ENCODE measurements around the gene OR13C9. TPM values are rescaled to one million over a fixed set of nuclear protein-coding genes. Genes with fewer than 3 reads are reported as not detected.

Gene OR13C9, protein sequence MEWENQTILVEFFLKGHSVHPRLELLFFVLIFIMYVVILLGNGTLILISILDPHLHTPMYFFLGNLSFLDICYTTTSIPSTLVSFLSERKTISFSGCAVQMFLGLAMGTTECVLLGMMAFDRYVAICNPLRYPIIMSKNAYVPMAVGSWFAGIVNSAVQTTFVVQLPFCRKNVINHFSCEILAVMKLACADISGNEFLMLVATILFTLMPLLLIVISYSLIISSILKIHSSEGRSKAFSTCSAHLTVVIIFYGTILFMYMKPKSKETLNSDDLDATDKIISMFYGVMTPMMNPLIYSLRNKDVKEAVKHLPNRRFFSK
- not detected in 2 replicates for total RNA-seq (2013; cell fraction: nucleolus; rRNA removed)
- total RNA-seq (2014; rRNA removed) (not detected in 2 replicates), total RNA-seq (2014; rRNA removed; fragmentation: Illumina TruSeq; extraction: Trizol) (not detected in 2 replicates), total RNA-seq (2021) (not detected in 2 replicates), polyA plus RNA-seq (2011; rRNA removed) (not detected in 2 replicates), polyA plus RNA-seq (2014; fragmentation: Illumina TruSeq; extraction: Trizol) (not detected in 2 replicates), polyA plus RNA-seq (2014; fragmentation: Nextera tagmentation; extraction: Ambion mirVana) (not detected), polyA plus RNA-seq (2014; rRNA removed) (not detected in 2 replicates), polyA plus RNA-seq (2016; fragmentation: Nextera tagmentation; extraction: Ambion mirVana) (not detected), polyA minus RNA-seq (2011; rRNA and poly(A)+ RNA removed) (0.67 and 1.1 TPM in 2 replicates), Bru-seq, nascent RNA (not detected), BruChase-seq, experiment 1, labeled RNA remaining after a 6-hour chase (percentile 17 among the genes with signal in this experiment), BruChase-seq, experiment 2, labeled RNA remaining after a 2-hour chase (not detected)
- polyA plus RNA-seq (2011; ENCODE audit: low read depth): not detected
- polyA plus RNA-seq (2011; cell fraction: cytosol; rRNA removed): not detected in 2 replicates
- polyA plus RNA-seq (2011; cell fraction: nucleus; rRNA removed): not detected in 2 replicates
- not detected in 2 replicates for polyA plus RNA-seq (2012)
- polyA minus RNA-seq (2011; cell fraction: cytosol; rRNA and poly(A)+ RNA removed): not detected in 2 replicates
- polyA minus RNA-seq (2011; cell fraction: nucleus; rRNA and poly(A)+ RNA removed): 0.73 and 2.3 TPM in 2 replicates
- long read RNA-seq, experiment 1: 0 reads
- long read RNA-seq, experiment 2: 0 reads

DNA sequence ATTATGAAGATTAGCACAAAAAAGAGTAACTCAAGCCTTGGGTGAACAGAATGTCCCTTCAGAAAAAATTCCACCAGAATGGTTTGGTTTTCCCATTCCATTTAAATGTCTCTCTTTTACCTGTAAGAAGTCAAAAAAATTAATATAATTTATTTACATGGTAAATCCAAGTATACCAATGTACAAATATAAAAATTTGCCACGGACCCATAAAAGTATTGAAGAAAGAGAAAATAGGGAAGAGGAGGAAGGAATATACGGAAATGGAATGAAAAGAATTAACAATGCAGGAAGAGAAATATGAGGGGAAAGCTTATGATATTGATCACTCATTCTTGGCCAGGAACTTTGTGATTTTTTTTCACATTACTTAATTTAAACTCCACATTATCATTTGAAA is at the start of gene OR13C9:
Gene OR13C9 (minus strand): TSS at position 101 of the 400 bp plus-strand sequence. CDS start 0 bp downstream, at position 101.
- FAIRE-seq (no peak), DNase-seq (ENCODE audit: low read depth, low spot score) (no peak), ATAC-seq (no peak)
- no TSS peak for BruUV-seq (replicated peaks)
- H3K4me2 ChIP-seq (ENCODE audit: control insufficient read depth, insufficient read depth): no peak within 1 kb of the TSS
- H3K27ac ChIP-seq (ENCODE audit: control insufficient read depth, insufficient read depth): no peak within 1 kb of the TSS
- H2AFZ ChIP-seq (ENCODE audit: control insufficient read depth, low read depth, low read length): no peak within 1 kb of the TSS
- H3K79me2 ChIP-seq (ENCODE audit: control insufficient read depth, insufficient read depth, low read length): no peaks in the 10 kb centered on the region
- in situ Hi-C loops (cut with MboI) (no loop called here), intact Hi-C loops (cut with micrococcal nuclease; ENCODE audit: unreplicated experiment) (no loop called here)
- ChIA-PET SMC1A (ENCODE audit: uncharacterized antibody, unreplicated experiment) (no interaction called here), CTCF (interaction anchor here (1.5 kb wide), 1 partner anchor 22 kb away, joined by 3 read pairs; no protein-coding TSS in a partner anchor), POLR2A (no interaction called here), RAD21 (ENCODE audit: unreplicated experiment) (no interaction called here)
- H3K4me1 ChIP-seq (ENCODE audit: control insufficient read depth, insufficient read depth, low read length): no peaks in the 10 kb centered on the region
- H3K27me3 ChIP-seq (replicated peaks in 1 of 2; ENCODE audit: control insufficient read depth in 2 of 2, insufficient read depth in 2 of 2, low read length in 1 of 2): no peaks in the 10 kb centered on the region
- TF ChIP-seq, protein P1, sequence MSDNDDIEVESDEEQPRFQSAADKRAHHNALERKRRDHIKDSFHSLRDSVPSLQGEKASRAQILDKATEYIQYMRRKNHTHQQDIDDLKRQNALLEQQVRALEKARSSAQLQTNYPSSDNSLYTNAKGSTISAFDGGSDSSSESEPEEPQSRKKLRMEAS (IDR thresholded peaks at IDR 0.05; ENCODE audit: low read depth, low read length): no peak
- TF ChIP-seq, protein P2, sequence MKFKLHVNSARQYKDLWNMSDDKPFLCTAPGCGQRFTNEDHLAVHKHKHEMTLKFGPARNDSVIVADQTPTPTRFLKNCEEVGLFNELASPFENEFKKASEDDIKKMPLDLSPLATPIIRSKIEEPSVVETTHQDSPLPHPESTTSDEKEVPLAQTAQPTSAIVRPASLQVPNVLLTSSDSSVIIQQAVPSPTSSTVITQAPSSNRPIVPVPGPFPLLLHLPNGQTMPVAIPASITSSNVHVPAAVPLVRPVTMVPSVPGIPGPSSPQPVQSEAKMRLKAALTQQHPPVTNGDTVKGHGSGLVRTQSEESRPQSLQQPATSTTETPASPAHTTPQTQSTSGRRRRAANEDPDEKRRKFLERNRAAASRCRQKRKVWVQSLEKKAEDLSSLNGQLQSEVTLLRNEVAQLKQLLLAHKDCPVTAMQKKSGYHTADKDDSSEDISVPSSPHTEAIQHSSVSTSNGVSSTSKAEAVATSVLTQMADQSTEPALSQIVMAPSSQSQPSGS (IDR thresholded peaks at IDR 0.05; ENCODE audit: low read length): no peak
- TF ChIP-seq PAX5 (IDR thresholded peaks at IDR 0.05; ENCODE audit: borderline replicate concordance, low read depth, low read length): no peak
- TF ChIP-seq NFXL1 (IDR thresholded peaks at IDR 0.05; ENCODE audit: borderline replicate concordance): no peak
- TF ChIP-seq MTA2 (IDR thresholded peaks at IDR 0.05; ENCODE audit: low read depth): no peak
- WGBS (ENCODE audit: insufficient coverage, insufficient replicate concordance, low lambda C conversion rate, missing lambda C conversion rate): 11% methylated on average over 2 of the region's 2 CpGs
- H3K36me3 ChIP-seq (ENCODE audit: control insufficient read depth in 2 of 2, insufficient read depth in 2 of 2, low read length in 1 of 2): no peaks in the 10 kb centered on the region
- no peaks in the 10 kb centered on the region for H3K9me3 ChIP-seq (replicated peaks; ENCODE audit: control insufficient read depth, insufficient read depth, low read length)
- no peak within 1 kb of the TSS for H3K9ac ChIP-seq (ENCODE audit: control insufficient read depth, insufficient read depth, low read length)
- H4K20me1 ChIP-seq (ENCODE audit: control insufficient read depth, insufficient read depth): no peaks in the 10 kb centered on the region
- no peak within 1 kb of the TSS for H3K4me3 ChIP-seq

Data from GM12878 (cell line).